Naive thymus-derived CD4-positive, alpha-beta T cell (primary cell): ENCODE data around the gene ROMO1. TPM values are rescaled to one million over a fixed set of nuclear protein-coding genes. Genes with fewer than 3 reads are reported as not detected.
"Not testable (repeated sequence)": the region's sequence is repeated elsewhere in the genome, so short reads cannot be mapped to it uniquely, and the experiment has no call there.

ENCODE experiments used
- ATAC-seq: fragments of 150-1000 bp; cut with Tn5 transposase; 2 replicates; pipeline ENCODE4 v1.10.0; 2021; ENCODE audit warnings: mild to moderate bottlenecking, moderate library complexity
- CTCF ChIA-PET: fragments of 350-600 bp; sonication (Branson Sonifier 250); formaldehyde crosslinking; loops from one replicate; lab custom pipeline; 2021; ENCODE audit warnings: antibody characterized with exemption; lab: Charles Lee
- POLR2A ChIA-PET: fragments of 350-600 bp; sonication (Branson Sonifier 250); formaldehyde crosslinking; loops from one replicate; lab custom pipeline; 2021; ENCODE audit warnings: antibody characterized with exemption, inconsistent platforms; lab: Charles Lee
- DNase-seq, 9 donors: peaks; one replicate each; pipeline versions ENCODE4 v3.0.0 to v3.0.0-alpha.2; 2020 to 2022; ENCODE audit warnings: mixed read lengths in 1 of 9
- H3K27ac ChIP-seq: one replicate; pipeline ENCODE4 v1.7.0; 2013; ENCODE audit warnings: mild to moderate bottlenecking, low read depth, low read length, moderate library complexity
- H3K27me3 ChIP-seq, 2 donors: one replicate each; pipeline ENCODE4 v1.7.0; 2013; ENCODE audit warnings: low read length in 2 of 2, mild to moderate bottlenecking in 2 of 2, moderate library complexity in 2 of 2; ENCODE audit not compliant: control insufficient read depth in 2 of 2, insufficient read depth in 2 of 2
- H3K36me3 ChIP-seq, 3 experiments: 1 replicate in 2 of 3; 2 replicates in 1 of 3; pipeline ENCODE4 v1.7.0; 2013; ENCODE audit warnings: low read length in 3 of 3, mild to moderate bottlenecking in 3 of 3, moderate library complexity in 1 of 3; ENCODE audit not compliant: insufficient read depth in 3 of 3, control insufficient read depth in 2 of 3
- H3K4me1 ChIP-seq, 2 donors: one replicate each; pipeline ENCODE4 v1.7.0; 2013; ENCODE audit warnings: low read length in 2 of 2, mild to moderate bottlenecking in 2 of 2, moderate library complexity in 1 of 2; ENCODE audit not compliant: control insufficient read depth in 2 of 2, insufficient read depth in 2 of 2
- H3K4me3 ChIP-seq: 2 replicates; pipeline ENCODE4 v1.7.0; 2013; ENCODE audit warnings: mild to moderate bottlenecking, low read length
- H3K9me3 ChIP-seq, 3 experiments: 1 replicate in 2 of 3; 2 replicates in 1 of 3; pipeline ENCODE4 v1.7.0; 2013; ENCODE audit warnings: low read length in 3 of 3; ENCODE audit not compliant: control insufficient read depth in 2 of 3
- H3K27ac Mint-ChIP-seq, 9 donors: one replicate each; pipeline ENCODE4 v1.8.0; 2020 to 2022; ENCODE audit warnings: mixed read lengths in 9 of 9, mild to moderate bottlenecking in 8 of 9, moderate library complexity in 5 of 9, inconsistent platforms in 2 of 9
- H3K27me3 Mint-ChIP-seq, 5 donors: one replicate each; pipeline ENCODE4 v1.8.0; 2021 to 2022; ENCODE audit warnings: mixed read lengths in 5 of 5, mild to moderate bottlenecking in 1 of 5
- H3K36me3 Mint-ChIP-seq, 5 donors: one replicate each; pipeline ENCODE4 v1.8.0; 2020 to 2022; ENCODE audit warnings: mixed read lengths in 5 of 5, mild to moderate bottlenecking in 3 of 5, inconsistent platforms in 1 of 5
- H3K4me1 Mint-ChIP-seq, 7 donors: one replicate each; pipeline ENCODE4 v1.8.0; 2020 to 2022; ENCODE audit warnings: mixed read lengths in 7 of 7, mild to moderate bottlenecking in 3 of 7, inconsistent platforms in 1 of 7
- H3K4me3 Mint-ChIP-seq, 10 donors: one replicate each; pipeline ENCODE4 v1.8.0; 2020 to 2022; ENCODE audit warnings: mild to moderate bottlenecking in 10 of 10, mixed read lengths in 10 of 10, moderate library complexity in 6 of 10, inconsistent platforms in 2 of 10
- H3K9me3 Mint-ChIP-seq, 11 donors: one replicate each; pipeline ENCODE4 v1.8.0; 2020 to 2022; ENCODE audit warnings: mixed read lengths in 11 of 11, mild to moderate bottlenecking in 4 of 11, inconsistent platforms in 1 of 11, moderate library complexity in 1 of 11
- intact Hi-C, 2 donors: fragments of 100-400 bp; cut with micrococcal nuclease; formaldehyde crosslinking; loops; one replicate each; pipeline ENCODE4 v1.15.1; 2023
- polyA plus RNA-seq, 2 donors: library from polyadenylated mRNA; unstranded; fragments of 300-500 nt; fragmentation: Illumina TruSeq; gene quantifications; one replicate each; pipeline ENCODE4 v1.2.3, GENCODE V29; 2021
- total RNA-seq, 6 experiments: library from RNA in 5 of 6; stranded (reverse) in 5 of 6; gene quantifications; 1 replicate in 5 of 6; 2 replicates in 1 of 6; pipeline ENCODE4 v1.2.3 and lab custom pipeline; 2021 to 2026

The ROMO1 gene
- total and polyA plus RNA-seq, 7 experiments from 2014 or later = 33.2 to 293 (median 45.6) TPM

DNA sequence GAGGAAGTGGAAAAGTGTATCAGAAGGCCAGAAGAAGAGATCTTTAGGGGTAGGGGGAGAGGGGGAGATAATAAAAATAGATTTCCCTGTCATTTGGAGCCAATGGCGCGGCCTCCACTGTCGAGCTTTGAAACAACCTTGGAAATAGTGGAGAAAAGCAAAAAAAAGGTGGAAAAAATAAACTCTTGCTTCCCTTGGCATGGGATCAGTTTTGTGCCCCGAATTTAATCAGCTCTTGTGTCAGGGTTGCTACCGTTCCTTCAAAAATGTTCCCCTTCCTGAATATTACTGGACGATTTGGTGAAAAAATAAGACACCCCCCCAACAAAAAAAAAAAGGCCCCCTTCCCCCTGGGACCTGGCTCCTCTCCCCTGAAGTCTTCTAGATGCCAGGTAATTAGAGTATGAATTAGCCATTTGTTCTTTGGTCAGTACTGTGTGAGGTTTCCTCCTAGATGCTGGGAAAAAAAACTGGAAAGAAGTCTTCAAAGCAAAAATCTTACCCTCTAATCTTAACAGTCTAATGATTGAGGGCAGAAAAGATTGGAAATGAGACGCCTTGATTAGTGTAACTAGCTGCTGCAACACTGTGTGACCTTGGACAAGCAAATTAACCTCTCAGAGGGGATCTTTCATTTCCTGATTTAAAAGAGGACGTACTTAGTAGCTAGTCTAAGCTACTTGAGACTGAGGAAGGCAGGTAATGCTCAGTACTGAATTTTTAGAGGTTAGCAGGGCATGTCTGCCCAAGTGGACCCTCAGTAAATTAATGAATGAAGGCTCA is 43.7 kb downstream of the ROMO1 start:
- no peaks in the 10 kb centered on the region for H3K27me3 ChIP-seq
- Mint-ChIP-seq H3K27me3 (no peaks in the 10 kb centered on the region), H3K36me3 (peaks cover 8 to 36% (median 29%) of the 10 kb centered on the region in 5 donors), H3K9me3 (peaks cover 0 to 10% (median 0%) of the 10 kb centered on the region in 11 donors), H3K4me1 (peaks cover 21 to 51% (median 45%) of the 10 kb centered on the region in 7 donors), H3K4me3 (peak overlapping the region; percentile 86 to 100 (median 98)), H3K27ac (peak overlapping the region; percentile 96 to 100 (median 100))
- H3K4me3 ChIP-seq = peak overlapping the region; percentile 87
- DNase-seq (peak in 6 of 9 donors; percentile 29 to 48 (median 40)), ATAC-seq (no peak)
- CTCF ChIA-PET = interaction anchor here (0.7 to 4.0 kb wide), 9 partner anchors 12 to 391 kb away, joined by 3 to 58 read pairs (median 4); partner anchors contain the start of genes CEP250, PHF20 and SCAND1
- H3K36me3 ChIP-seq = peaks cover 22 to 36% (median 28%) of the 10 kb centered on the region in 3 experiments
- H3K27ac ChIP-seq = peak overlapping the region; percentile 92
- H3K4me1 ChIP-seq = peaks cover 34 to 47% of the 10 kb centered on the region in 2 donors
- no peaks in the 10 kb centered on the region for H3K9me3 ChIP-seq
- POLR2A ChIA-PET = interaction anchor here (0.5 to 14.0 kb wide), 57 partner anchors 8 to 1038 kb away, joined by 3 to 733 read pairs (median 7); partner anchors contain the start of genes CEP250, CPNE1, ERGIC3 and GGT7
- intact Hi-C loops = loop anchor here (1.0 to 10.0 kb wide), 15 partner anchors 28 to 1751 kb away; partner anchors contain the start of genes ACSS2 (in 2 of the 2), CPNE1 (in 2 of the 2), NFS1 (in 2 of the 2) and RBM12 (in 2 of the 2)

GRCh38 chr20:35743693-35744491 is 44.7 kb downstream of the ROMO1 start:
- Mint-ChIP-seq H3K9me3 (peaks cover 0 to 10% (median 0%) of the 10 kb centered on the region in 11 donors), H3K4me1 (peaks cover 13 to 42% (median 35%) of the 10 kb centered on the region in 7 donors), H3K4me3 (peak overlapping the region; percentile 86 to 100 (median 98)), H3K36me3 (peaks cover 5 to 26% (median 20%) of the 10 kb centered on the region in 5 donors), H3K27me3 (no peaks in the 10 kb centered on the region), H3K27ac (peak overlapping the region; percentile 96 to 100 (median 100))
- no peaks in the 10 kb centered on the region for H3K9me3 ChIP-seq
- ATAC-seq (no peak), DNase-seq (peak in 3 of 9 donors; percentile 34 to 44 (median 35))
- peak overlapping the region; percentile 87 for H3K4me3 ChIP-seq
- POLR2A ChIA-PET = interaction anchor here (0.6 to 14.0 kb wide), 32 partner anchors 10 to 1271 kb away, joined by 3 to 733 read pairs (median 8); partner anchors contain the start of genes CEP250, CPNE1, NFS1 and PHF20
- peaks cover 13 to 27% (median 19%) of the 10 kb centered on the region in 3 experiments for H3K36me3 ChIP-seq
- intact Hi-C loops = loop anchor here (2.0 to 10.0 kb wide), 7 partner anchors 141 to 1752 kb away; partner anchors contain the start of genes ACSS2 (in 2 of the 2), EIF2S2 (in 1 of the 2), GGT7 (in 1 of the 2) and MROH8 (in 1 of the 2)
- CTCF ChIA-PET = interaction anchor here (0.6 to 4.0 kb wide), 6 partner anchors 21 to 237 kb away, joined by 3 to 58 read pairs (median 4); partner anchors contain the start of gene PHF20
- no peaks in the 10 kb centered on the region for H3K27me3 ChIP-seq
- H3K27ac ChIP-seq = peak overlapping the region; percentile 92
- peaks cover 25 to 38% of the 10 kb centered on the region in 2 donors for H3K4me1 ChIP-seq

- H3K9me3 Mint-ChIP-seq, H3K9me3 ChIP-seq, H3K27me3 Mint-ChIP-seq, H3K27me3 ChIP-seq, DNase-seq, ATAC-seq: not testable (repeated sequence)
- Mint-ChIP-seq H3K36me3 (peaks cover 5 to 23% (median 17%) of the 10 kb centered on the region in 5 donors), H3K4me1 (peaks cover 9 to 36% (median 30%) of the 10 kb centered on the region in 7 donors), H3K27ac (peak overlapping the region; percentile 96 to 100 (median 100)), H3K4me3 (peak overlapping the region; percentile 86 to 100 (median 98))
- Histone ChIP-seq H3K27ac (peak overlapping the region; percentile 92), H3K4me1 (peaks cover 21 to 33% of the 10 kb centered on the region in 2 donors), H3K36me3 (peaks cover 10 to 23% (median 14%) of the 10 kb centered on the region in 3 experiments), H3K4me3 (peak overlapping the region; percentile 87)
- intact Hi-C loops = loop anchor here (5.0 to 10.0 kb wide), 6 partner anchors 140 to 1752 kb away; partner anchors contain the start of genes ACSS2 (in 2 of the 2), EIF2S2 (in 1 of the 2), GGT7 (in 1 of the 2) and MROH8 (in 1 of the 2)
- ChIA-PET CTCF (interaction anchor here (0.6 to 4.0 kb wide), 4 partner anchors 26 to 277 kb away, joined by 3 to 58 read pairs (median 4); partner anchors contain the start of gene PHF20), POLR2A (interaction anchor here (0.6 to 14.0 kb wide), 14 partner anchors 10 to 1270 kb away, joined by 3 to 733 read pairs (median 24); partner anchors contain the start of genes CPNE1, NFS1, PHF20 and RBM12)
Observed at GRCh38 chr20:35744492-35744841, 45.3 kb downstream of the ROMO1 start.

Other genes with a start within 250 kb of the ROMO1 start
- gene CEP250, start 243.8 kb upstream of the ROMO1 start, total RNA-seq = 10 to 100 TPM; 34.5 to 75.0 (median 70.7) TPM
- 10 to 100 TPM in 1 of 2 donors, 1 to 10 TPM in 1; 7.7 to 19.0 TPM for gene CEP250, start 243.8 kb upstream of the ROMO1 start, polyA plus RNA-seq
- not detected for gene C20orf173, start 169.8 kb upstream of the ROMO1 start, total RNA-seq
- gene C20orf173, start 169.8 kb upstream of the ROMO1 start, polyA plus RNA-seq = not detected
- 100 to 1,000 TPM; 139 to 158 (median 148) TPM for gene ERGIC3, start 157.3 kb upstream of the ROMO1 start, total RNA-seq
- gene ERGIC3, start 157.3 kb upstream of the ROMO1 start, polyA plus RNA-seq = 100 to 1,000 TPM; 135 to 148 TPM
- gene SPAG4, start 83.6 kb upstream of the ROMO1 start, total RNA-seq = 10 to 100 TPM in 2 of 5 experiments, 1 to 10 TPM in 2, under 1 TPM in 1; 0.35 to 25.0 (median 2.7) TPM
- gene SPAG4, start 83.6 kb upstream of the ROMO1 start, polyA plus RNA-seq = not detected
- 100 to 1,000 TPM; 250 to 378 (median 305) TPM for gene CPNE1, start 34.5 kb upstream of the ROMO1 start, total RNA-seq
- gene CPNE1, start 34.5 kb upstream of the ROMO1 start, polyA plus RNA-seq = 100 to 1,000 TPM; 277 to 360 TPM
- gene RBM12, start 34.5 kb upstream of the ROMO1 start, total RNA-seq = 100 to 1,000 TPM in 4 of 5 experiments, 10 to 100 TPM in 1; 98.2 to 122 (median 114) TPM
- gene RBM12, start 34.5 kb upstream of the ROMO1 start, polyA plus RNA-seq = 10 to 100 TPM; 48.9 to 50.8 TPM
- 10 to 100 TPM; 18.2 to 41.1 (median 35.0) TPM for gene NFS1, start 53 bp upstream of the ROMO1 start, total RNA-seq
- gene NFS1, start 53 bp upstream of the ROMO1 start, polyA plus RNA-seq = 10 to 100 TPM in 1 of 2 donors, 1 to 10 TPM in 1; 9.7 to 27.7 TPM
- 1,000 to 10,000 TPM in 2 of 5 experiments, 100 to 1,000 TPM in 3; 372 to 1,041 (median 699) TPM for gene RBM39, start 42.9 kb downstream of the ROMO1 start, total RNA-seq
- gene RBM39, start 42.9 kb downstream of the ROMO1 start, polyA plus RNA-seq = 100 to 1,000 TPM; 100 to 152 TPM
- 100 to 1,000 TPM in 2 of 5 experiments, 10 to 100 TPM in 3; 57.5 to 157 (median 78.0) TPM for gene PHF20, start 72.6 kb downstream of the ROMO1 start, total RNA-seq
- gene PHF20, start 72.6 kb downstream of the ROMO1 start, polyA plus RNA-seq = 100 to 1,000 TPM in 1 of 2 donors, 10 to 100 TPM in 1; 99.9 to 138 TPM